IPS DF 19.7 (cell line): Measurements from ENCODE around the gene NLRP4.
"Not testable (repeated sequence)": the region's sequence is repeated elsewhere in the genome, so short reads cannot be mapped to it uniquely, and the experiment has no call there.

Experiments used
- DNase-seq: peaks from one replicate; pipeline ENCODE4 v3.0.0-alpha.2; 2013; ENCODE audit warnings: low read depth, low spot score

Gene NLRP4

GRCh38 chr19:55877211-55877610 lies 40.9 kb downstream of the NLRP4 start:
- no peak for DNase-seq

GRCh38 chr19:55882626-55883025 lies 46.3 kb downstream of the NLRP4 start:
- no peak for DNase-seq

- DNase-seq: no peak
These were observed 62.6 kb downstream of the NLRP4 start for GRCh38 chr19:55898911-55899310.

DNA sequence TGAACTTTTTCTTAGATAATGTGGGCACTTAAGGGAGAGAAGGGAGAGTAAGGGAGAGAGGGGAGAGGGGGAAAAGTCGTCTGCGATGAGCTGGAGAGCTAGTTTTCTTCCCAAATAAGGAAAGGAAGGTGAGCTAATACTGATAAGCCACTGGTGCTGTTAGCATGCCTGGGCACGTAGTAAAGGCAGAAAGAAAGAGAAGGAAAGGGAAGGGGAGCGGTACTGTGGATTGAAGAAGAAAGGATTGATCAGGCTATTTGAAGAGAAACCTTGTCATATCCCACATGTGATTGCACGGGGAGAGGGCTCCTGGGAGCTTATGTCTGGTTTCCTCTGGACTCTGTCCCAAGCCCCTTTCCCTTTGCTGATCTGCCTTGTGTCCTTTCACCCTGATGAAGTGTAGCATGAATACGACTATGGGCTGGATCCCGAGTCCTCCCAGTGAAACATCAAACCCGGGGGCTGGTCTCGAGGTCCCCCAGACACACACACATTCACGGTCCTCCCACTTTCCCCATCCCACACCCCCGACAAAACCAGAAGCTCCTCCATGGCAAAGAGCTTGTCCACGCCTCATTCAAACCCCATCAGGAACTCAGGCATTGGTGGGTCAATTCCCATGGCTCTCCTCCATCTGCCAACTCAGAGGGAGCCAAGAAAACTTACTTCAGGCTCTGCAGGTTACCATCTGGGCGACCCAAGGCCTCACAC lies 65.2 kb downstream of the NLRP4 start:
- DNase-seq: no peak

DNA sequence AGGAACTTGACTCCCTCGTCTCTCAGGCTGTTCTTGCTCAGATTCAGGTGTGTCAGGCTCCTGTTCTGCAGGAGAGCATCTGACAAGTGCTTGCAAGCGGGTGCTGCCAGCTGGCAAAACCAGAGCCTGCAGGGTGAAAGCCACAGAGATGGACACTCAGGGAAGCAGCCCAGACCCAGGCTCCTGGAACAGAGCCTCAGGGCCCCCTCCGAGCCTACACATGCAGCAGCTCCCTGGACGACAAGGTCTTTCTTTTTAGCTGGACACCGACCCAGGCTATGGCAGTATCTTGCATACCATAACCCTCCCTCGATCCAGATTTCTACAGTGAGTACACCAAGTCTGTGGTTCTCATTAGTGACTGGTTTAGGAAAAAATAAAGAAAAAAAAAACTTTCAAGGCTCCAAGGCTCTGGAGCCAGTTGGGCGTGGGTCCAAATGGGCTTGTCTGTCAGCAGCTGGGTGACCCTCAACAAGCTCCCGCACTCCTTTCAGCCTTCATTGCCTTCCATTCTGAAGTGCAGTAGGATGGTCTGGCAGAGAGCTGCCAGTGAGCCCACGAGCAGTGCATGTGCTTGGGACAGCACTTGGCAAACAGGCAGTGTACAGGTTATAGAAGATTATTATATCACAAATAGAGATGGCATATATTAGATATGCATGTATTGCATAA lies 65.9 kb downstream of the NLRP4 start:
- DNase-seq: no peak

- no peak for DNase-seq
These were observed 70.9 kb downstream of the NLRP4 start for GRCh38 chr19:55907286-55907685.

DNA sequence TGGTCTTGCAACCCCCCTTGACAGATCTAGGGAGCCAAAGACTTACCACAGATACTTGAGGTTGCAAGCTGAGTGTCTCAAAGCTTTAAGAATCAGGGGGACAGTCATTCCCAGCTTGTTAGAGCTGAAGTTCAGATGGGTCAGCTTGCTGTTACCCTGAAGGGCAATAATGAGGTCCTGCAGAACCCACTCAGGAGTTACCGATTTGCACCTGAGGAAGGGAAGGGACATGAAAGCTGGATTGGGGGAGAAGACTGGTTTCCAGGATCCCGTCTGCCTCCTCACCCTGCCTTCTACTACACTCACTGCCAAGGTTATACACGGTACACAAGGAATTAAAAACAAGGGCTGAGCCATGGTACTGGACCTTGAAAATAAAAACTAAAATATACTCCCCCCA lies 71.4 kb downstream of the NLRP4 start:
- no peak for DNase-seq

- DNase-seq: no peak
These were observed 73.5 kb downstream of the NLRP4 start for GRCh38 chr19:55909801-55910200.

GRCh38 chr19:55912916-55913315 lies 76.6 kb downstream of the NLRP4 start:
- no peak for DNase-seq

GRCh38 chr19:55913643-55914268 lies 77.4 kb downstream of the NLRP4 start:
- no peak for DNase-seq

DNA sequence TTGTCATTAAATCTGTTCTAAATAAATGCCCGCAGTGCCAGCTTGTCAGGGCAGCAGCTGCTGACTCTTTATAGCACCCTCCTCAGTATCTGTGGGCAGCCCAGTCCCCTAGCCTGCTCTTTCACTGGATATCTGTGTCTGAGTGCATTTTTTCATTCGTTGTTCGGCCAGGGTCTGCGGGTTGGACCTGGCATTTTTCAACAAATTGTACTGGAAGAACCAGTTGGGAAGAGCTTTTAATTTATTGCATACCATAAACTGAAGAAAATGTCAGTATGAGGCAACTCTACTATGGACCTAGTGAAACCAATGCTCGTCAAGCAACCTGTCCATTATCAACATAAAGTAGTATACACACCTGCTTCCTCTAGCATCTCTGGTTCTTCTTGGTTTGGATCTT lies 87.2 kb downstream of the NLRP4 start:
- DNase-seq: no peak

DNA sequence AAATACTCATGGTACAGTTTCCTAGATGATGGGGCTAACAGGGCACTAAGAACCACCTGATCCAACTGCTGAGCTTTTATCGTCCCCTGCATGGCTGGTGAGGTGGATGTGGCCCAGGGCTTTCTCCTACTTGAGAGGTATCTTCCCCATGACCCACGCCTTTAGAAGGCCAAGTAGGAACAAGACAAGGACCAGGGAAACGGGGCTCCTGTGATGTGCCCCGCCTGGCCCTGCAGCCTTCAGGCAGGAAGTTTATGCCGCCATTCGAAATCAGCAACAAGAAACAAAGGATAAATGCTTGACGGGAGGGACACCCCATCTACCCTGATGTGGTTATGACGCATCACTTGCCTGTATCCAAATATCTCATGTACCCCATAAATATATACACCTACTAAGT lies 91.7 kb downstream of the NLRP4 start:
- no peak for DNase-seq

DNA sequence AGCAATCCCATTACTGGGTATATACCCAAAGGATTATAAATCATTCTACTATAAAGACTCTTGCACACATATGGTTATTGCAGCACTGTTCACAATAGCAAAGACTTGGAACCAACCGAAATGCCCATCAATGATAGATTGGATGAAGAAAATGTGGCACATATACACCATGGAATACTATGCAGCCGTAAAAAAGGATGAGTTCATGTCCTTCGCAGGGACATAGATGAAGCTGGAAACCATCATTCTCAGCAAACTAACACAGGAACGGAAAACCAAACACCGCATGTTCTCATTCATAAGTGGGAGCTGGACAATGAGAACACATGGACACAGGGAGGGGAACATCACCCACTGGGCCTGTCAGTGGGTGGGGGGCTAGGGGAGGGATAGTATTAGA lies 92.9 kb downstream of the NLRP4 start:
- DNase-seq: not testable (repeated sequence)

- no peak for DNase-seq
These were observed 94.7 kb downstream of the NLRP4 start for GRCh38 chr19:55930996-55931515.
